Lung (tissue), 12 donors: Measurements from ENCODE around the gene DHX34. TPM values are rescaled to one million over a fixed set of nuclear protein-coding genes. Genes with fewer than 3 reads are reported as not detected.

Source experiments
- ATAC-seq: fragments of 200-7000 bp; cut with Tn5 transposase; one replicate; pipeline ENCODE4 v1.9.1; 2020; ENCODE audit warnings: moderate number of reproducible peaks; ENCODE audit not compliant: insufficient read depth, low FRiP score
- DNase-seq, 3 donors: peaks; one replicate each; pipeline ENCODE4 v3.0.0-alpha.2; 2013 to 2017
- H3K27ac ChIP-seq, 2 donors: one replicate each; pipeline ENCODE4 v1.5.1; 2013; ENCODE audit warnings: mild to moderate bottlenecking in 2 of 2, moderate library complexity in 2 of 2, control low read depth in 1 of 2, inconsistent platforms in 1 of 2, low read depth in 1 of 2, low read length in 1 of 2
- H3K27me3 ChIP-seq, 3 donors: one replicate each; pipeline ENCODE4 v1.5.1; 2013; ENCODE audit warnings: low read length in 2 of 3; ENCODE audit not compliant: control insufficient read depth in 3 of 3, insufficient read depth in 3 of 3
- H3K36me3 ChIP-seq, 4 donors: one replicate each; pipeline ENCODE4 v1.5.1; 2013; ENCODE audit warnings: low read length in 4 of 4, mild to moderate bottlenecking in 1 of 4, moderate library complexity in 1 of 4; ENCODE audit not compliant: control insufficient read depth in 4 of 4, insufficient read depth in 4 of 4
- H3K4me1 ChIP-seq, 5 donors: one replicate each; pipeline ENCODE4 v1.5.1; 2013; ENCODE audit warnings: low read length in 5 of 5, mild to moderate bottlenecking in 2 of 5, moderate library complexity in 1 of 5; ENCODE audit not compliant: control insufficient read depth in 5 of 5, insufficient read depth in 5 of 5
- H3K4me3 ChIP-seq: one replicate; pipeline ENCODE4 v1.5.1; 2013; ENCODE audit warnings: mild to moderate bottlenecking, control low read depth, moderate library complexity
- H3K9ac ChIP-seq, 2 donors: one replicate each; pipeline ENCODE4 v1.5.1; 2013; ENCODE audit warnings: low read length in 2 of 2, control low read depth in 1 of 2; ENCODE audit not compliant: insufficient read depth in 1 of 2
- H3K9me3 ChIP-seq, 4 donors: one replicate each; pipeline ENCODE4 v1.5.1; 2013; ENCODE audit warnings: low read length in 3 of 4, mild to moderate bottlenecking in 1 of 4, moderate library complexity in 1 of 4; ENCODE audit not compliant: control insufficient read depth in 4 of 4, insufficient read depth in 3 of 4
- CTCF ChIP-seq: IDR thresholded peaks from 2 replicates; pipeline ENCODE4 v1.5.1; 2012; ENCODE audit warnings: mild to moderate bottlenecking; ENCODE audit errors: control extremely low read depth, extremely low read depth
- WGBS, 2 donors: extraction: QIAGEN DNeasy Blood & Tissue Kit; methylation state at CpG; one replicate each; pipeline ENCODE4 v1.1.7; 2013; 5-methylcytosine and 5-hydroxymethylcytosine counted together
- polyA plus RNA-seq, 2 donors: library from polyadenylated mRNA; stranded (reverse); fragments of 200-250 nt; gene quantifications; one replicate each; pipeline ENCODE4 v1.2.1, GENCODE V29; 2013
- total RNA-seq, 2 donors: library from RNA; depleted of rRNA in 1 of 2; stranded (reverse); fragments of >200 nt in 1 of 2; gene quantifications; one replicate each; pipeline ENCODE4 v1.2.1, GENCODE V29; 2014 to 2021
- donor health status: control.
- donor health status: control.
- donor health status: Bipolar disorder and iron deficiency.
- donor health status: healthy.
- donor health status: DM: yes; HTN: yes; CAD: no.

The DHX34 gene
- total and polyA plus RNA-seq, 4 donors = 13.5 to 24.2 (median 16.5) TPM

- Histone ChIP-seq H3K27ac (peak overlapping the region in 1 of 2 donors; percentile 58), H3K4me3 (no peak overlapping the region), H3K36me3 (peaks cover 20 to 82% (median 39%) of the 10 kb centered on the region in 4 donors), H3K4me1 (no peaks in the 10 kb centered on the region), H3K9me3 (peaks cover 0 to 5% (median 0%) of the 10 kb centered on the region in 4 donors), H3K9ac (no peak overlapping the region), H3K27me3 (no peaks in the 10 kb centered on the region)
- no peak for TF ChIP-seq CTCF
- ATAC-seq = no peak
- DNase-seq = no peak
- 85 to 94% methylated on average over 12 of the region's 12 CpGs for WGBS, 2 donors
Measured at GRCh38 chr19:47377801-47378200, 28.7 kb downstream of the DHX34 start.

- Histone ChIP-seq H3K9ac (no peak overlapping the region), H3K36me3 (peaks cover 20 to 78% (median 39%) of the 10 kb centered on the region in 4 donors), H3K27me3 (no peaks in the 10 kb centered on the region), H3K4me3 (no peak overlapping the region), H3K27ac (no peak overlapping the region), H3K9me3 (peaks cover 0 to 5% (median 0%) of the 10 kb centered on the region in 4 donors), H3K4me1 (no peaks in the 10 kb centered on the region)
- ATAC-seq (no peak), DNase-seq (no peak)
- TF ChIP-seq CTCF = no peak
- WGBS, 2 donors = 96 to 97% methylated on average over 11 of the region's 11 CpGs
Measured at GRCh38 chr19:47378246-47378645, 29.1 kb downstream of the DHX34 start.

- no peak overlapping the region for H3K27ac ChIP-seq
- H3K36me3 ChIP-seq = peaks cover 18 to 69% (median 35%) of the 10 kb centered on the region in 4 donors
- no peaks in the 10 kb centered on the region for H3K27me3 ChIP-seq
- ATAC-seq (no peak), DNase-seq (no peak)
- H3K4me1 ChIP-seq = no peaks in the 10 kb centered on the region
- H3K9me3 ChIP-seq = peaks cover 0 to 5% (median 0%) of the 10 kb centered on the region in 4 donors
- no peak overlapping the region for H3K9ac ChIP-seq
- WGBS, 2 donors = 96 to 97% methylated on average over 22 to 23 of the region's 23 CpGs
- TF ChIP-seq CTCF = no peak
- H3K4me3 ChIP-seq = no peak overlapping the region
Measured at GRCh38 chr19:47379381-47379938, 30.3 kb downstream of the DHX34 start.

GRCh38 chr19:47380559-47380958, 31.4 kb downstream of the DHX34 start:
- H3K27me3 ChIP-seq = no peaks in the 10 kb centered on the region
- TF ChIP-seq CTCF = no peak
- DNase-seq (no peak), ATAC-seq (no peak)
- peaks cover 15 to 59% (median 30%) of the 10 kb centered on the region in 4 donors for H3K36me3 ChIP-seq
- WGBS, 2 donors = 96 to 98% methylated on average over 6 of the region's 6 CpGs
- no peak overlapping the region for H3K27ac ChIP-seq
- H3K9ac ChIP-seq = no peak overlapping the region
- peaks cover 0 to 5% (median 0%) of the 10 kb centered on the region in 4 donors for H3K9me3 ChIP-seq
- no peaks in the 10 kb centered on the region for H3K4me1 ChIP-seq
- H3K4me3 ChIP-seq = no peak overlapping the region
